Measurements from ENCODE around the gene C1QTNF9B.

DNA sequence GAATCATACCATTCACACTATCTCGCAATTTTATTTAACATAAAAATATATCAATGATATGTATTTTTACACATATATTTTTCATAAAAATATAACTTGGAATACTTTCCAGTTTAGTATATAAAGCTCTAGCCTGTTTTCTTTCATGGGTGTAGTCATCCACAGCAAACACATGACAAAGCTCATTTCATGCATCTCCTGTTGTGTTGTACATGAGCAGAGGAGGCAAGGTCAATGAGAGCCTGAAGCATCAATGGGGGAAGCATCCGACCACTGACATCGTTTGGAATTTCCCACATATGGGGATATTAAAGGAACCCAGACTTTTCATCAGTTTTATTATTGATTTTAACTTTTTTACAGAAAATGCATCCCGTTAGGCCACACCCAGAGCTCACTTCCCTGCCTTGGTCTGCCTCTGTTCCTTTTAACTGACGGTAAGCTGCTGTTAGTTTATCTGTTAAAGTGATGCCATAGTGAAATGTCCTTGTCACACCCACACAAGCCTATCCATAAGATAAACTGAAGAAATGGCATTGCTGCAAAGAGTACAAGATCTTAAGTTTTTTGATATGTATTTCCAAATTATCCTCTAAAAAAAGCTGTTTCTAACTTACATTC is 52.1 kb downstream of the C1QTNF9B start:
- TF ChIP-seq, protein P1, sequence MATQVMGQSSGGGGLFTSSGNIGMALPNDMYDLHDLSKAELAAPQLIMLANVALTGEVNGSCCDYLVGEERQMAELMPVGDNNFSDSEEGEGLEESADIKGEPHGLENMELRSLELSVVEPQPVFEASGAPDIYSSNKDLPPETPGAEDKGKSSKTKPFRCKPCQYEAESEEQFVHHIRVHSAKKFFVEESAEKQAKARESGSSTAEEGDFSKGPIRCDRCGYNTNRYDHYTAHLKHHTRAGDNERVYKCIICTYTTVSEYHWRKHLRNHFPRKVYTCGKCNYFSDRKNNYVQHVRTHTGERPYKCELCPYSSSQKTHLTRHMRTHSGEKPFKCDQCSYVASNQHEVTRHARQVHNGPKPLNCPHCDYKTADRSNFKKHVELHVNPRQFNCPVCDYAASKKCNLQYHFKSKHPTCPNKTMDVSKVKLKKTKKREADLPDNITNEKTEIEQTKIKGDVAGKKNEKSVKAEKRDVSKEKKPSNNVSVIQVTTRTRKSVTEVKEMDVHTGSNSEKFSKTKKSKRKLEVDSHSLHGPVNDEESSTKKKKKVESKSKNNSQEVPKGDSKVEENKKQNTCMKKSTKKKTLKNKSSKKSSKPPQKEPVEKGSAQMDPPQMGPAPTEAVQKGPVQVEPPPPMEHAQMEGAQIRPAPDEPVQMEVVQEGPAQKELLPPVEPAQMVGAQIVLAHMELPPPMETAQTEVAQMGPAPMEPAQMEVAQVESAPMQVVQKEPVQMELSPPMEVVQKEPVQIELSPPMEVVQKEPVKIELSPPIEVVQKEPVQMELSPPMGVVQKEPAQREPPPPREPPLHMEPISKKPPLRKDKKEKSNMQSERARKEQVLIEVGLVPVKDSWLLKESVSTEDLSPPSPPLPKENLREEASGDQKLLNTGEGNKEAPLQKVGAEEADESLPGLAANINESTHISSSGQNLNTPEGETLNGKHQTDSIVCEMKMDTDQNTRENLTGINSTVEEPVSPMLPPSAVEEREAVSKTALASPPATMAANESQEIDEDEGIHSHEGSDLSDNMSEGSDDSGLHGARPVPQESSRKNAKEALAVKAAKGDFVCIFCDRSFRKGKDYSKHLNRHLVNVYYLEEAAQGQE (IDR thresholded peaks at IDR 0.05; ENCODE audit: insufficient replicate concordance, low read depth): no peak
- TF ChIP-seq, protein P2, sequence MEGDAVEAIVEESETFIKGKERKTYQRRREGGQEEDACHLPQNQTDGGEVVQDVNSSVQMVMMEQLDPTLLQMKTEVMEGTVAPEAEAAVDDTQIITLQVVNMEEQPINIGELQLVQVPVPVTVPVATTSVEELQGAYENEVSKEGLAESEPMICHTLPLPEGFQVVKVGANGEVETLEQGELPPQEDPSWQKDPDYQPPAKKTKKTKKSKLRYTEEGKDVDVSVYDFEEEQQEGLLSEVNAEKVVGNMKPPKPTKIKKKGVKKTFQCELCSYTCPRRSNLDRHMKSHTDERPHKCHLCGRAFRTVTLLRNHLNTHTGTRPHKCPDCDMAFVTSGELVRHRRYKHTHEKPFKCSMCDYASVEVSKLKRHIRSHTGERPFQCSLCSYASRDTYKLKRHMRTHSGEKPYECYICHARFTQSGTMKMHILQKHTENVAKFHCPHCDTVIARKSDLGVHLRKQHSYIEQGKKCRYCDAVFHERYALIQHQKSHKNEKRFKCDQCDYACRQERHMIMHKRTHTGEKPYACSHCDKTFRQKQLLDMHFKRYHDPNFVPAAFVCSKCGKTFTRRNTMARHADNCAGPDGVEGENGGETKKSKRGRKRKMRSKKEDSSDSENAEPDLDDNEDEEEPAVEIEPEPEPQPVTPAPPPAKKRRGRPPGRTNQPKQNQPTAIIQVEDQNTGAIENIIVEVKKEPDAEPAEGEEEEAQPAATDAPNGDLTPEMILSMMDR (IDR thresholded peaks at IDR 0.05; ENCODE audit: insufficient read depth, low read length): no peak

Data from HL-60 (cell line).